ENCODE results near the gene GDF15.
"Not testable (repeated sequence)": the region's sequence is repeated elsewhere in the genome, so short reads cannot be mapped to it uniquely, and the experiment has no call there.

- not testable (repeated sequence) for TF ChIP-seq POLR2AphosphoS5 (IDR thresholded peaks at IDR 0.05; ENCODE audit: low read depth); CTCF (conservative IDR thresholded peaks at IDR 0.05; ENCODE audit: low read depth in 2 of 2); REST (IDR thresholded peaks at IDR 0.05; ENCODE audit: unreplicated experiment)
These were observed 31.2 kb upstream of the GDF15 start for GRCh38 chr19:18354743-18355142.

Measured in GM23338 (cell line).